NCI-H748 treated with DMSO at 0.1 percent for 48 hours (cell line): ENCODE data around the gene USP7.
"Not testable (repeated sequence)": the region's sequence is repeated elsewhere in the genome, so short reads cannot be mapped to it uniquely, and the experiment has no call there.

Experiments used
- DNase-seq: peaks from one replicate; lab custom pipeline; 2025; lab: John Stamatoyannopoulos, UW

Gene USP7

DNA sequence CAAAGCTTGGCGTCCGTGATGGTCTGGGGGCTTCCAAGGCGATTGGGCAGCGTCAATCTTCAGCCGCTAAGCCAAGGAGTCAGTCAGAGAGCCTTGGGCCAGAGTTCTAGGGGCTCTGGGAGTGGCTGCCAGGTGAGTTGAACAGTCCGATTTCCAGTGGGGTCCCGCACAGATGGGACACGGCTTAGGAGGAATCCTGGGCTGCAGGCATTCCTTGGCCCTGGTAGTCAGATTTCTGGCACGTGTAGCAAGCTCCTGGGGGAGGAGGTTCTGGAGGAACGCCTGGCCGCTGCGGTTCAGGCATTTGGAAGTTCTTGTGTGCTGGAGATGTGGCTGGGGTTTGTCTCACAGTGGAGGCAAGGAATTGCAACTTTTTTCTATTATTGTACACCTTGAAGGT lies 120.4 kb downstream of the USP7 start:
- DNase-seq = not testable (repeated sequence)
